ENCODE data around the gene PUM2.

The PUM2 gene

GRCh38 chr2:20264629-20265028, 86.0 kb downstream of the PUM2 start:
- TF ChIP-seq, protein P1, sequence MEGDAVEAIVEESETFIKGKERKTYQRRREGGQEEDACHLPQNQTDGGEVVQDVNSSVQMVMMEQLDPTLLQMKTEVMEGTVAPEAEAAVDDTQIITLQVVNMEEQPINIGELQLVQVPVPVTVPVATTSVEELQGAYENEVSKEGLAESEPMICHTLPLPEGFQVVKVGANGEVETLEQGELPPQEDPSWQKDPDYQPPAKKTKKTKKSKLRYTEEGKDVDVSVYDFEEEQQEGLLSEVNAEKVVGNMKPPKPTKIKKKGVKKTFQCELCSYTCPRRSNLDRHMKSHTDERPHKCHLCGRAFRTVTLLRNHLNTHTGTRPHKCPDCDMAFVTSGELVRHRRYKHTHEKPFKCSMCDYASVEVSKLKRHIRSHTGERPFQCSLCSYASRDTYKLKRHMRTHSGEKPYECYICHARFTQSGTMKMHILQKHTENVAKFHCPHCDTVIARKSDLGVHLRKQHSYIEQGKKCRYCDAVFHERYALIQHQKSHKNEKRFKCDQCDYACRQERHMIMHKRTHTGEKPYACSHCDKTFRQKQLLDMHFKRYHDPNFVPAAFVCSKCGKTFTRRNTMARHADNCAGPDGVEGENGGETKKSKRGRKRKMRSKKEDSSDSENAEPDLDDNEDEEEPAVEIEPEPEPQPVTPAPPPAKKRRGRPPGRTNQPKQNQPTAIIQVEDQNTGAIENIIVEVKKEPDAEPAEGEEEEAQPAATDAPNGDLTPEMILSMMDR (IDR thresholded peaks at IDR 0.05) = no peak

DNA sequence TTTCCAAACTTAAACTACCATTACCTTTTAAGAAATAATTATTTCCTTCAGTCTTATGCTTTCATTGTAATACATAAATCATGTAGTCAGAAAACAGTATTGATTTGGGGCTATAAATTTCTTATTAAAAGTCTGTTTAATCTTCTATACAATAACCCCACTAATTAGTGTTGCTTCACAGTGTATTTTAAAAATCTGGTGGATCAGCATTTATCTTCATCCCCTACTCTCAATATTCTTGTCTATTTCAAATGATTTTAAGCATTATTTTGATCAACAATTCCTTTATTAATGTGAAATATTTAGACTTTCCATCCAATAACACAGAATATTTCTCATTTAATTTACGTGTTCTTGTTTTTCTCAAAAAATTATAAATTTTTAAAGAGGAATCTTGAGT, 93.2 kb downstream of the PUM2 start:
- TF ChIP-seq, protein P1 (IDR thresholded peaks at IDR 0.05) = no peak

- TF ChIP-seq, protein P1 (IDR thresholded peaks at IDR 0.05) = no peak
Observed at GRCh38 chr2:20254731-20255130, 95.9 kb downstream of the PUM2 start.

DNA sequence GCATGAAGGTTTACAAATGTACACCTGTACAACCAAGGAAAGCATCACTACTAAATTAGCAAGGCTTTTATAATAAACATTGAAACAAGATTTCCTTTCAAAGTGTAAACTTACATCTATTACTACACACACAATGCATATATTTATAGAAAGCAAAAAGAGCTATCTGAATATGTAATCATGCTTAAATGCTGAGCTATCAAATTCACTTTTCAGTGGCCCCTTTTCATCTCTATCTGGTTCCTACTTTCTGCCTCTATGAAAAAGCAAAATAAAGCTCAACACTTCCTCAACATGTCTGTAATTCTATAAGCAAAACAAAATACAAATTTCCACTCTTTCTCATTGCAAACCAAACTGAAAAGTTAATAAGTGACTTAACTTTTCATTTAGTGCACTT, 100.2 kb downstream of the PUM2 start:
- TF ChIP-seq, protein P1 (IDR thresholded peaks at IDR 0.05) = no peak

GRCh38 chr2:20249170-20249569, 101.5 kb downstream of the PUM2 start:
- TF ChIP-seq, protein P1 (IDR thresholded peaks at IDR 0.05) = no peak

- TF ChIP-seq, protein P1 (IDR thresholded peaks at IDR 0.05) = no peak
Observed at GRCh38 chr2:20247084-20247483, 103.6 kb downstream of the PUM2 start.

DNA sequence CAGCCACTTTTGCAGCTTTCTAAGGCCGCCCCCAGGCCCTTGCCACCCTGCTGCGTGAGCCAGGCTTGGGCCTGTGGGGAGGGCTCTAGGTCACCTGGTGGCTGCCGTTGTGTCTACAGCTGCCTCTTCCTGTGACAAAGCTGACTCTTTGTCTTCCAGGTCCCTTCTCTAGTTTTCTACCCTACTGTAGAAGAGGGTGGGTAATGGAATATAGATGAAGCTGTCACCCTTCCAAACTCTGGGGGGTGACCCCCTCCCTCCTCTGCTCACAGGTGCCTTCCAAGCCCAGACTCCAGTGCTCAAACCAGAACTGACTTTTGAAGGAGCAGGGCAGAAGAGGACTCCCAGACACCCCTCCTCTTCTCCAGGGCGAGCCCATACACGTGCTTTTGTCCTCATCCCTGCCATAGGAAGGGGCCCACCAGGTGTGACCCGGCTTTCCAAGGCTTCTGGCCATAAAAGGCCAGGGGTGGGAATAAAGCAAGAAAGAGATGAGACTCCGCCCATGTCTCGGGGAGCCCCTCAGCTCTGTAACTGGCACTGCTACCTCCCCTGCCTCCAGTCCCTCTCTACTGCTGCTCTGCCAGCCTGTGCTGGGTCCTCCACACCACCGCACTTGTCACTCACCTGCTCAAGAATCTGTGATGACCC, 107.8 kb downstream of the PUM2 start:
- TF ChIP-seq, protein P1 (IDR thresholded peaks at IDR 0.05) = no peak
